ENCODE data around the gene KIAA1549. TPM values are rescaled to one million over a fixed set of nuclear protein-coding genes. Genes with fewer than 3 reads are reported as not detected.
"Not testable (repeated sequence)": the region's sequence is repeated elsewhere in the genome, so short reads cannot be mapped to it uniquely, and the experiment has no call there.

The KIAA1549 gene
- total RNA-seq, 2 donors from 2014 or later: 1.4 to 1.8 TPM

- intact Hi-C loops (cut with DNase I): no loop called here
- DNase-seq (ENCODE audit: low spot score): no peak
Measured at GRCh38 chr7:138978541-138979184, 2.5 kb downstream of the KIAA1549 start.

GRCh38 chr7:138976161-138976560, 5.0 kb downstream of the KIAA1549 start:
- intact Hi-C loops (cut with DNase I); DNase-seq (ENCODE audit: low spot score): not testable (repeated sequence)

- DNase-seq (ENCODE audit: low spot score): no peak
- intact Hi-C loops (cut with DNase I): no loop called here
Measured at GRCh38 chr7:138975343-138976104, 5.7 kb downstream of the KIAA1549 start.

DNA sequence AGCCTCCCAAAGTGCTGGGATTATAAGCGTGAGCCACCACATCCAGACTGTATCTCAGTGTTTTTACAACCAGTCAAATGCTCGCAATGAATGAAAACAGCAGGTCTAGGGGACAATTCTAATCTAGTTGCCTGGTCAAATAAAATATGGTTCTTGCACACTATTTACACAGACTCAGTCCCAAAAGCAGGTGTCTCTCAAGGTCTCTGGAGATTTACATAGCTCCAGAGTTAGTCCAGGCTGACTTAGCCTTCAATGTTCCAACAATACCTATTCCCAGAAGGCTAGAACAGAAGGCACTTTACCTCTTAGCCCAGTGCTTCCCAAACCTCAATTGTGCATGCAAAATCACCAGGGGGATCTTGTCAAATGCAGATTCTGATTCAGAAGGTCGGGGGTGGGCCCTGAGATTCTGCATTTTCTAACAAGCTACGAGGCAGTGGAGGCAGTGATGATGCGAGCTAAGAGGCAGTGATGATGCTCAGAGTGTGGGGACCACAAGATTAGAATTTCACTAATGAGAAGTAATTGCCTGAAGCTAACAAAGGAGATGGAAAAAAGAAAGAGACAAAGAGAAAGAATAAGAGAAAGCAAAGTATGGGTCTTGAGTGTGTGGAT, 6.4 kb downstream of the KIAA1549 start:
- no peak for DNase-seq (ENCODE audit: low spot score)
- intact Hi-C loops (cut with DNase I): no loop called here

DNA sequence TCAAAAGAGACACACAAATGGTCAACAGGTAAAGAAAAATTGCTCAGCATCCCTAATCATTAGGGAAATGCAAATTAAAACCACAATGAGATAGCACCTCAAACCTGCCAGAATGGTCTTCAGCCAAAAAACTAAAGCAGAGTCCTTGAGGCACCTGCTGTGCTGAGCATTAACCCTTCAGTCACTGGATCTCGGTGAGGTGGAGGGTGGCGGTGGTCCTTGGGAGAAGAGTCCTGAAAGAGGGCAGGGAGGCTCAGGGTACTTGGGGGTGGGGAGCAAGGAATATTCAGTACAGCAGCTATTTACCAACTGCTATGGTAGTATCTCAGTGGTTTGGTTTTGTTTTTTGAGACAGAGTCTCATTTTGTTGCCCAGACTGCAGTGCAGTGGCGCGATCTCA, 7.1 kb downstream of the KIAA1549 start:
- intact Hi-C loops (cut with DNase I): no loop called here

DNA sequence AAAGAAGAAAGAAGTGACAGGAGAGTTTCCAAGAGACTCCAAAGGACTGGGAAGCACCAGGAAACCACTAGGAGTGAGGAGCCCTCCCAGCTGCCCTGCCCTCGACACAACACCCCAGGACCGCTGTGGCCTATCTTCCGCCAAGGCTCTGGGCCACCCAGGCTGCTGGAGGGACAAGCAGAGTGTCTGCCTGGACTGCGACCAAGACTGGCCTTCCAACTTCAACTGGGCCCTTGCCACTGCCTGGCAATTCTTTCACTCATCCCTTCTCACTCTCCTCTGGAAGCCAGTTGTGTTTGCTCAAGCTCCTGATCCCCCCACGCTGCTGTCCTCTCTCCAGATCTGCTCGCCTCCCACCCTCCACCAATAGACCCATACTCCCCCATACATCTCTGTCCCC, 10.2 kb downstream of the KIAA1549 start:
- intact Hi-C loops (cut with DNase I): no loop called here
- DNase-seq (ENCODE audit: low spot score): no peak

More for the DNA sequence above, 7.1 kb downstream of the KIAA1549 start:
- no peak for DNase-seq (ENCODE audit: low spot score)

DNA sequence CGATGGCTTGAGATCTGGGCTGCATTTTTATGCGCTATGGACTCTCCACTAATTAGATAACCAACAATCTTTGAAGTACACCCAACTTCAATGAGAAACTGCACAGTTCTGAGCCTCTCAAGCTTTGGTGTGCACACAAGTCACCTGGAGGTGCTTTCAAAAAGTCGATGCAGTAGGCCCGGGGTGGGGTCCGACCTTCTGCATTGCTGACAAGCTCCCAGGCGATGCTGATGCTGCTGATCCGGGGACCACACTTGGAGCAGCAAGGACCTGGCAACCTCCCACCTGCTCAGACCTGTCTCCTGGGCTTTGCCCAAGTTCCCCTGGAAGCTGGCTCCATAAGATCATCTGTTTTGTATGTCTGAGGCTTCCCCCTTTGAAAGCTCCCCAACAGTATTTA, 10.7 kb downstream of the KIAA1549 start:
- DNase-seq (ENCODE audit: low spot score): no peak

DNA sequence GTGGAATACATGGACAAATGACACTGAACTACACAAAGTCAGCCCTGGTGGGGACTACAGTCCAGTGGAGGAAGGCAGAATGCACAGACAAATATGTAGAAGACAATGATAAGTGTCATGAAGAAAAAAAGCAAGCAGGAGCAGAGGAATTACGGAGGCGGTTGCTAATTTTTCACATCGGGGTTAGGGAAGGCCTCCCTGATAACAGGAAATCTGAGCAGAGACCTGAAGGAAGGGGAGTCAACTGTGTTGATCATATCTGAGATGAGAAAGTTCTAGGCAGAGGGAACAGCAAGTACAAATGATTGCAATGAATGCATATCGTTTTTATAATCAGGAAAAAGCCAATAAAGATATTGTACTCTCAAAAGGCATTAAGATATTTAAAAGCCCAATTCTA, 14.0 kb downstream of the KIAA1549 start:
- no peak for DNase-seq (ENCODE audit: low spot score)
- intact Hi-C loops (cut with DNase I): no loop called here

More for the DNA sequence above, 10.7 kb downstream of the KIAA1549 start:
- intact Hi-C loops (cut with DNase I): no loop called here

DNA sequence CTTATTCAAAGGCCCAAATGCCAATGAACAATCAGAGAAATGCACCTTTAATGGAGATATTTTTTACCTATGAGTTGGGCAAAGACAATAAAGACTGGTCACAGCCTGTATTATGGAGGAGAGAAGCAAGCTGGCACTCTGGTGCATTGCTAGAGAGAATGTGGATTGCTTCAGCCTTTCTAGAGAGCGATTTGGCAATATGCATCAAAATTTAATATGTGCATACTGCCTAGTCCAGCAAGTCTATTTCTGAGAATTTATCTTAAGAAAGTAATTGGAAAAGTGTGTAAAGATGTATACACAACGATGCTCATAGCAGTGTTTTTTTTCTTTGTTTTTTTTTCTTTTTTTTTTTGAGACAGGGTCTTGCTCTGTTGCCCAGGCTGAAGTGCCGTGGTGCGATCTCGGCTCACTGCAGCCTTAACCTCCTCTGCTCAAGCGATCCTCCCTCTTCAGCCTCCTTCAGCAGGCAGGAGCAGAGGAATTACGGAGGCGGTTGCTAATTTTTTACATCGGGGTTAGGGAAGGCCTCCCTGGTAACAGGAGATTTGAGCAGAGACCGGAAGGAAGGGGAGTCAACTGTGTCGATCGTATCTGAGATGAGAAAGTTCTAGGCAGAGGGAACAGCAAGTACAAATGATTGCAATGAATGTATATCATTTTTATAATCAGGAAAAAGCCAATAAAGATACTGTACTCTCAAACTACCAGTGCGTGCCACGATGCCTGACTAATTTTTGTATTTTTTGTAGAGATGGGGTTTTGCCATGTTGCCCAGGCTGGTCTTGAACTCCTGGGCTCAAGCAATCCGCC, 16.4 kb downstream of the KIAA1549 start:
- DNase-seq (ENCODE audit: low spot score): no peak
- intact Hi-C loops (cut with DNase I): no loop called here

- no peak for DNase-seq (ENCODE audit: low spot score)
- intact Hi-C loops (cut with DNase I): no loop called here
Measured at GRCh38 chr7:138963675-138964074, 17.5 kb downstream of the KIAA1549 start.

DNA sequence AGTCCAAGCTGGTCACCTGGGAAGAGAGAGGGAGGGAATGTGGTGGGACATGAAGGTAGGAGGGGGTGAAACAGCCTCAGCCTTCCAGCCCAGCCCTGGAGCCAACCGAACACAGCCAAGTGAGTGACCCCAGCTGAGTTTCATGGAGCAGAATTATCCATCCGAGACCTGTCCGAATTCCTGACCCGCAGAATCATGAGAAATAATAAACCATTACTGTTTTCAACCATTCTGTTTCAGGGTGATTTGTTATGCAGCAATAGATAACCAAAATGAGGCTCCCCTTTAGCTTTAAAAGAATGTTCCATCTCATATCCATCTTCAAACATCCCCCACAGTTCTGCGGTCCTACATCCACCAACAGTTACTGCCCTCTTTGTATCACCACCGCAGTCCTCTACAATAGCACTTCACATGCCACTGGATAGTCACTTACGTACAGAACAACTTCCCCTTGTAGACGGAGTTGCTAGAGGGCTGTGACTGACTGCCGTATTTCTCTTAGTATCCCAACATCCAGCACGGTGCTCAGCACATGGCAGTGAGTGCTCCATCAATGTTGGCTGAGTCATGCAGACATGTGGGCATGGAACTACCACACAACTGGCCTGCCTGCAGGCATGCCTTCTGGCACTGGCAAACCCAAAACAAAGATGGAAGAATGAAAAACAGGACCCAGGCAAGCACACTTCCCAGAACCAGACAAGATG, 18.5 kb downstream of the KIAA1549 start:
- no peak for DNase-seq (ENCODE audit: low spot score)
- intact Hi-C loops (cut with DNase I): no loop called here

DNA sequence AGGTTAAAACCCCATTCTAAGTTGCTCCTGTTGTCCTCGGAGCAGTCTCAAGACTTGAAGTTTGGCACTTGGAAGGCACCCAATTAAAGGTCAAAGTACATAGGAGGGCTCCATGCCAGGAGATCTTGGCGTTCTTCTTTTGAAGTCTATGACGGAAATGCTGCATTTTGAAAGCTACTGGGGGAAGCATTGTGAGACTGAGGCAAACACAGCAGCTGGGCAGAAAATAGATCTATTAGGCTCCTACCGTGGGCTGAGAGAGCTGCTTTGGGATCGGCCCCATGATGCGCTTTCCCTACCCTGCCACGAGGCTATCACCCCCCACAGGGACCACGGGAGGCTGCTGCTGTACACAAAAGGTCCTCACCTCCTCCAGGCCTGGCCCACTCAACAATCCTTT, 20.0 kb downstream of the KIAA1549 start:
- DNase-seq (ENCODE audit: low spot score): no peak
- intact Hi-C loops (cut with DNase I): no loop called here

DNA sequence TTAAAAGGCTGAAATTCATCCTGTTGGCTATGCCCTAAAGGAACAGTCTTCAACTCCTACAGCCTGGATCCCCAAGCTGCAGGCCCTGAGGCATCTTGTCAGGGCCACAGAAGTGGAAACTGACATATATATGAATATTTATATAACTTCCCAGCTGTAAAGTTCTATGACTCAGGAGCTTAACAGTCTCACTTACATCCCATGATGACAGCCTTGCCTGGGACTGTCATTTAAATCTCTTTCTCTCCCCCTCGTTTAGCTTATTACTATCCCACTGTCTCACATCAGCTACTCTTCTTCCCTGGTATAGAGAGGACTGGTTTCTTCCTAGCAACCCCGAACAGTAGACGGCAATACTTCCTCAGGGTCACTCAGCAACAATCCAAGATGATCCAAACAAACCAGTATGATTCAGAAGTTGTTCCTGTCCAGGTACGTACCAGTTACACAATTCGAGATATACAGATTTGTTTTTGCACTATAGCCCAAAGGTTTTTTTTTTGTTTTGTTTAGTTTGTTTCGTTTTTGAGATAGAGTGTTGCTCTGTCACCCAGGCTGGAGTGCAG, 22.7 kb downstream of the KIAA1549 start:
- intact Hi-C loops (cut with DNase I): no loop called here
- DNase-seq (ENCODE audit: low spot score): no peak

- no peak for DNase-seq (ENCODE audit: low spot score)
- intact Hi-C loops (cut with DNase I): no loop called here
Measured at GRCh38 chr7:138957753-138958390, 23.3 kb downstream of the KIAA1549 start.

DNA sequence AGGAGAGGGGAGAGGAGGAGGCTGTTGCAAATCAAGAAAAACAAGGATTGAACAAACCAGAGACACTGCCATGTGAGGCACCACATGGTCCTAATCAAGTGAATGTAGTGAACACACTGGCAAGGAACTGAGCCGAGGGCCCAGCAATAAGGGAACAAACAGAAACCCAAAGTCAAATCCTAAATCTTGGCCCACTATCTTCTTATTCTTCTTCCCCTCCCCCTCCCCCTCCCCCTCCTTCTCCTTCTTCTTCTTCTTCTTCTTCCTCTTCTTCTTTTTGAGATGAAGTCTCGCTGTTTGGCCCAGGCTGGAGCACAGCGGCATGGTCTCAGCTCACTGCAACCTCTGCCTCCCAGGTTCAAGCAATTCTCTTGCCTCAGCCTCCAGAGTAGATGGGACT, 24.0 kb downstream of the KIAA1549 start:
- intact Hi-C loops (cut with DNase I): no loop called here
- no peak for DNase-seq (ENCODE audit: low spot score)

DNA sequence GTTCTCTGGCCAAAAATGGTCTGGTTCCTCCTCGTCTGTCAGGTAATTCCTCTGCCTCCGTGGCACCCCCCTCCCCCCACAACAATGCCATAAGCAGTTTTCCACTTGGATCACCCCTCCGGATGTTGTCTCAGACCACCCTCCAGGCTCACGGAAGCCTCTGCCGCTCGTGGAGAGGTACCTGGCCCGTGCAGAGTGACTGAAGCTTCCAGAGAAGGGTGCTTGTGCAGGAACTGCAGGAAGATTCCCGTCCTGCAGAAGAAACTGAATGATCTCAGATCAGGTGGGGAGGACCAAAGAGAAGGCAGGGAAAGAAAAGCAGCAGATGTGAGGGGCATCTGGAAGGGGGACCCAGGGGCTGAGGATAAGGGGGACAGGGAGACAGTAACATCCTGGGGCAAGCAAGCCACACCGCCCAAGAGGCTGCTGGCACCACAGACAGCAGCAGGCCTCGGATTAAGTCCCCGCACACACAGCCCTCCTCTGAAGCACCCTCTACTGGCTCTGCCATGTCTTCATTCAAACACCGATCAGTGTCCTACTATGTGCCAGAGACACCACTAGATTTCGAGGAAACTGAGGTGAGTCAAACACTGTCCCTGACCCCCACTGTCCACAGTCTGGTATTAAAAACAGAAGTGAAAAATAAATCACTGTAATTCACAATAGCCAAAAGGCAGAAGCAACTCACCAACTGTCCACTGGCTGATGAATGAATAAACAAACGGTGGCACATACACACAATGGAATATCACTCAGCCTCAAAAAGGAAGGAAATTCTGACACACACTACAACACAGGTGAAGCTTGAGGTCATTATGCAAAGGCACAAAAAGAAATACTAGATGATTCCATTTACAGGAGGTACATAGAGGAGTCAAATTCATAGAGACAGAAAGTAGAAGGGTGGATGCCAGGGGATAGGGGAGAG, 26.4 kb downstream of the KIAA1549 start:
- DNase-seq (ENCODE audit: low spot score): no peak
- intact Hi-C loops (cut with DNase I): no loop called here

- intact Hi-C loops (cut with DNase I): no loop called here
- DNase-seq (ENCODE audit: low spot score): no peak
Measured at GRCh38 chr7:138952791-138953190, 28.4 kb downstream of the KIAA1549 start.

Measured in posterior vena cava (tissue), 2 donors.